Tibial nerve (tissue), 4 donors: ENCODE data around the gene TNIP2.

Source experiments
- EP300 ChIP-seq, 2 donors: sonication (generic); formaldehyde crosslinking; IDR thresholded peaks; one replicate each; pipeline ENCODE4 v1.6.1; 2017; ENCODE audit warnings: antibody characterized with exemption in 2 of 2, mild to moderate bottlenecking in 1 of 2
- POLR2A ChIP-seq, 2 donors: fragments of 450-650 bp; IDR thresholded peaks; one replicate each; pipeline ENCODE4 v1.6.1; 2017; ENCODE audit warnings: antibody characterized with exemption in 2 of 2, mild to moderate bottlenecking in 2 of 2, moderate library complexity in 2 of 2
- TF ChIP-seq, protein P1 (sequence below), 5 experiments: fragments of 200-600 bp in 3 of 5; fragments of 450-650 bp in 2 of 5; sonication (generic) in 3 of 5; IDR thresholded peaks; one replicate each; pipeline ENCODE4 v1.5.1; 2016 to 2019; ENCODE audit warnings: antibody characterized with exemption in 5 of 5, mild to moderate bottlenecking in 3 of 5, moderate library complexity in 2 of 5

GRCh38 chr4:2721586-2721985 is 34.5 kb downstream of the TNIP2 start:
- TF ChIP-seq, protein P1, sequence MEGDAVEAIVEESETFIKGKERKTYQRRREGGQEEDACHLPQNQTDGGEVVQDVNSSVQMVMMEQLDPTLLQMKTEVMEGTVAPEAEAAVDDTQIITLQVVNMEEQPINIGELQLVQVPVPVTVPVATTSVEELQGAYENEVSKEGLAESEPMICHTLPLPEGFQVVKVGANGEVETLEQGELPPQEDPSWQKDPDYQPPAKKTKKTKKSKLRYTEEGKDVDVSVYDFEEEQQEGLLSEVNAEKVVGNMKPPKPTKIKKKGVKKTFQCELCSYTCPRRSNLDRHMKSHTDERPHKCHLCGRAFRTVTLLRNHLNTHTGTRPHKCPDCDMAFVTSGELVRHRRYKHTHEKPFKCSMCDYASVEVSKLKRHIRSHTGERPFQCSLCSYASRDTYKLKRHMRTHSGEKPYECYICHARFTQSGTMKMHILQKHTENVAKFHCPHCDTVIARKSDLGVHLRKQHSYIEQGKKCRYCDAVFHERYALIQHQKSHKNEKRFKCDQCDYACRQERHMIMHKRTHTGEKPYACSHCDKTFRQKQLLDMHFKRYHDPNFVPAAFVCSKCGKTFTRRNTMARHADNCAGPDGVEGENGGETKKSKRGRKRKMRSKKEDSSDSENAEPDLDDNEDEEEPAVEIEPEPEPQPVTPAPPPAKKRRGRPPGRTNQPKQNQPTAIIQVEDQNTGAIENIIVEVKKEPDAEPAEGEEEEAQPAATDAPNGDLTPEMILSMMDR (IDR thresholded peaks at IDR 0.05): no peak
- TF ChIP-seq POLR2A (IDR thresholded peaks at IDR 0.05) (no peak), EP300 (IDR thresholded peaks at IDR 0.05) (no peak)
